ENCODE measurements around the gene TARM1. TPM values are rescaled to one million over a fixed set of nuclear protein-coding genes. Genes with fewer than 3 reads are reported as not detected.
A peak's percentile ranks its signal among the peaks of the same experiment; 100 is the strongest.
"Not testable (repeated sequence)": the region's sequence is repeated elsewhere in the genome, so short reads cannot be mapped to it uniquely, and the experiment has no call there.

TARM1 gene
- total and polyA plus RNA-seq, 2 donors, result 0.05 TPM; not detected in 1

GRCh38 chr19:54102421-54103169 lies 21.4 kb upstream of the TARM1 start, which contains the start of gene NDUFA3:
Gene NDUFA3, plus strand, starts transcription at chr19:54102855. Its CDS starts 24 bp downstream, at chr19:54102879.
- Histone ChIP-seq H3K9me3 (ENCODE audit: control insufficient read depth in 2 of 2, insufficient read depth in 1 of 2, low read length in 1 of 2) (no peaks in the 10 kb centered on the region), H3K4me3 (ENCODE audit: low read length in 2 of 2) (peak within 1 kb of the TSS; percentile 68 to 95), H3K36me3 (ENCODE audit: control insufficient read depth in 2 of 2, insufficient read depth in 2 of 2, low read length in 1 of 2) (peaks cover 14 to 23% of the 10 kb centered on the region in 2 donors), H3K27ac (ENCODE audit: low read depth in 1 of 2, low read length in 1 of 2) (peak within 1 kb of the TSS; percentile 64 to 77), H3K27me3 (ENCODE audit: control insufficient read depth in 2 of 2, insufficient read depth in 1 of 2, low read length in 1 of 2) (peaks cover 0 to 9% of the 10 kb centered on the region in 2 donors), H3K4me1 (ENCODE audit: control insufficient read depth in 2 of 2, insufficient read depth in 2 of 2, low read length in 2 of 2) (peaks cover 5 to 10% of the 10 kb centered on the region in 2 donors)
- peak; percentile 94 to 100 (median 99) for DNase-seq (ENCODE audit: low read depth in 6 of 9, low spot score in 9 of 9)
- WGBS, result 4% methylated on average over 54 of the region's 54 CpGs

DNA sequence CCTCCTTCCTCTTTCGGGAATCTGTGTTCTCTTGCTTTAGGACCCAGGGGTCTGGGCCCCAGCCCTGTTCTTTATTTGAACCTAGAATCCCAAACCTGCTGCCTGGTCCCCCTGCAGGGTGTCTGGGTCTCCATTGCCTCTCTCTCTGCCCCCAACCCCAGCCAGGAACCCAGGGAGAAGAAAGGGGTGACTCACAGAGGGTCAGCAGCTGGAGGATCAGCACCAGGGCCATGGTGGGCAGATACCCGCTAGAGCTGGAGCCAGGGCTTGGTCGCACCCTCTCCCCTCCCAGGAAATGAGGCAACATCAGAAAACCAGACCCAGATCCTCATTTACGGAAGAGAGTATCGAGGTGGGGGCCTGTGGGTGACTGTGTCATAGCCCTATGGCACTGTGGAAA lies 19.4 kb upstream of the TARM1 start, which contains the start of gene OSCAR:
Gene OSCAR, minus strand, starts transcription at position 243 of the 400 bp plus-strand sequence. Its CDS starts 11 bp downstream, at position 232.
- Histone ChIP-seq H3K4me1 (ENCODE audit: control insufficient read depth in 2 of 2, insufficient read depth in 2 of 2, low read length in 2 of 2) (peaks cover 8 to 13% of the 10 kb centered on the region in 2 donors), H3K9me3 (ENCODE audit: control insufficient read depth in 2 of 2, insufficient read depth in 1 of 2, low read length in 1 of 2) (no peaks in the 10 kb centered on the region), H3K36me3 (ENCODE audit: control insufficient read depth in 2 of 2, insufficient read depth in 2 of 2, low read length in 1 of 2) (peaks cover 1 to 3% of the 10 kb centered on the region in 2 donors), H3K27me3 (ENCODE audit: control insufficient read depth in 2 of 2, insufficient read depth in 1 of 2, low read length in 1 of 2) (peaks cover 11 to 29% of the 10 kb centered on the region in 2 donors), H3K4me3 (ENCODE audit: low read length in 2 of 2) (no peak within 1 kb of the TSS), H3K27ac (ENCODE audit: low read depth in 1 of 2, low read length in 1 of 2) (no peak within 1 kb of the TSS)
- WGBS, result 56% methylated on average over 5 of the region's 5 CpGs
- DNase-seq (ENCODE audit: low read depth in 6 of 9, low spot score in 9 of 9), result no peak

- 82% methylated on average over 9 of the region's 9 CpGs for whole genome bisulfite sequencing
- not testable (repeated sequence) for H3K4me3 ChIP-seq (ENCODE audit: low read length in 2 of 2); DNase-seq (ENCODE audit: low read depth in 6 of 9, low spot score in 9 of 9); H3K27ac ChIP-seq (ENCODE audit: low read depth in 1 of 2, low read length in 1 of 2); H3K9me3 ChIP-seq (ENCODE audit: control insufficient read depth in 2 of 2, insufficient read depth in 1 of 2, low read length in 1 of 2); H3K36me3 ChIP-seq (ENCODE audit: control insufficient read depth in 2 of 2, insufficient read depth in 2 of 2, low read length in 1 of 2)
- Histone ChIP-seq H3K4me1 (ENCODE audit: control insufficient read depth in 2 of 2, insufficient read depth in 2 of 2, low read length in 2 of 2) (peaks cover 9 to 14% of the 10 kb centered on the region in 2 donors), H3K27me3 (ENCODE audit: control insufficient read depth in 2 of 2, insufficient read depth in 1 of 2, low read length in 1 of 2) (peaks cover 18 to 36% of the 10 kb centered on the region in 2 donors)
Observed at GRCh38 chr19:54099903-54100255, 18.7 kb upstream of the TARM1 start.

- WGBS, result 95% methylated on average over 12 of the region's 12 CpGs
- peaks cover 9 to 14% of the 10 kb centered on the region in 2 donors for H3K4me1 ChIP-seq (ENCODE audit: control insufficient read depth in 2 of 2, insufficient read depth in 2 of 2, low read length in 2 of 2)
- no peaks in the 10 kb centered on the region for H3K9me3 ChIP-seq (ENCODE audit: control insufficient read depth in 2 of 2, insufficient read depth in 1 of 2, low read length in 1 of 2)
- no peak for DNase-seq (ENCODE audit: low read depth in 6 of 9, low spot score in 9 of 9)
- H3K27ac ChIP-seq (ENCODE audit: low read depth in 1 of 2, low read length in 1 of 2), result no peak overlapping the region
- no peak overlapping the region for H3K4me3 ChIP-seq (ENCODE audit: low read length in 2 of 2)
- H3K36me3 ChIP-seq (ENCODE audit: control insufficient read depth in 2 of 2, insufficient read depth in 2 of 2, low read length in 1 of 2), result no peaks in the 10 kb centered on the region
- peaks cover 20 to 41% of the 10 kb centered on the region in 2 donors for H3K27me3 ChIP-seq (ENCODE audit: control insufficient read depth in 2 of 2, insufficient read depth in 1 of 2, low read length in 1 of 2)
Observed at GRCh38 chr19:54099190-54099902, 18.2 kb upstream of the TARM1 start.

GRCh38 chr19:54096617-54097106 lies 15.5 kb upstream of the TARM1 start:
- Histone ChIP-seq H3K9me3 (ENCODE audit: control insufficient read depth in 2 of 2, insufficient read depth in 1 of 2, low read length in 1 of 2) (no peaks in the 10 kb centered on the region), H3K36me3 (ENCODE audit: control insufficient read depth in 2 of 2, insufficient read depth in 2 of 2, low read length in 1 of 2) (no peaks in the 10 kb centered on the region), H3K4me3 (ENCODE audit: low read length in 2 of 2) (no peak overlapping the region), H3K4me1 (ENCODE audit: control insufficient read depth in 2 of 2, insufficient read depth in 2 of 2, low read length in 2 of 2) (peaks cover 3 to 4% of the 10 kb centered on the region in 2 donors), H3K27ac (ENCODE audit: low read depth in 1 of 2, low read length in 1 of 2) (no peak overlapping the region), H3K27me3 (ENCODE audit: control insufficient read depth in 2 of 2, insufficient read depth in 1 of 2, low read length in 1 of 2) (peaks cover 20 to 43% of the 10 kb centered on the region in 2 donors)
- 19% methylated on average over 14 of the region's 14 CpGs for WGBS
- DNase-seq (ENCODE audit: low read depth in 6 of 9, low spot score in 9 of 9), result no peak

- Histone ChIP-seq H3K4me3 (ENCODE audit: low read length in 2 of 2) (peak overlapping the region in 1 of 2 donors; percentile 22), H3K27me3 (ENCODE audit: control insufficient read depth in 2 of 2, insufficient read depth in 1 of 2, low read length in 1 of 2) (peaks cover 20 to 43% of the 10 kb centered on the region in 2 donors)
- not testable (repeated sequence) for H3K4me1 ChIP-seq (ENCODE audit: control insufficient read depth in 2 of 2, insufficient read depth in 2 of 2, low read length in 2 of 2); H3K36me3 ChIP-seq (ENCODE audit: control insufficient read depth in 2 of 2, insufficient read depth in 2 of 2, low read length in 1 of 2); H3K27ac ChIP-seq (ENCODE audit: low read depth in 1 of 2, low read length in 1 of 2); DNase-seq (ENCODE audit: low read depth in 6 of 9, low spot score in 9 of 9); H3K9me3 ChIP-seq (ENCODE audit: control insufficient read depth in 2 of 2, insufficient read depth in 1 of 2, low read length in 1 of 2)
- 3% methylated on average over 46 of the region's 46 CpGs for WGBS
Observed at GRCh38 chr19:54095859-54096616, 14.9 kb upstream of the TARM1 start.

- 76% methylated on average over 22 of the region's 22 CpGs for WGBS
- no peak for DNase-seq (ENCODE audit: low read depth in 6 of 9, low spot score in 9 of 9)
- H3K9me3 ChIP-seq (ENCODE audit: control insufficient read depth in 2 of 2, insufficient read depth in 1 of 2, low read length in 1 of 2), result no peaks in the 10 kb centered on the region
- no peak overlapping the region for H3K27ac ChIP-seq (ENCODE audit: low read depth in 1 of 2, low read length in 1 of 2)
- H3K36me3 ChIP-seq (ENCODE audit: control insufficient read depth in 2 of 2, insufficient read depth in 2 of 2, low read length in 1 of 2), result no peaks in the 10 kb centered on the region
- H3K4me1 ChIP-seq (ENCODE audit: control insufficient read depth in 2 of 2, insufficient read depth in 2 of 2, low read length in 2 of 2), result peaks cover 3 to 4% of the 10 kb centered on the region in 2 donors
- H3K27me3 ChIP-seq (ENCODE audit: control insufficient read depth in 2 of 2, insufficient read depth in 1 of 2, low read length in 1 of 2), result peaks cover 20 to 40% of the 10 kb centered on the region in 2 donors
- peak overlapping the region in 1 of 2 donors; percentile 22 for H3K4me3 ChIP-seq (ENCODE audit: low read length in 2 of 2)
Observed at GRCh38 chr19:54095136-54095858, 14.1 kb upstream of the TARM1 start.

GRCh38 chr19:54094426-54095000 lies 13.3 kb upstream of the TARM1 start:
- no peak overlapping the region for H3K4me3 ChIP-seq (ENCODE audit: low read length in 2 of 2)
- 43% methylated on average over 17 of the region's 17 CpGs for WGBS
- no peaks in the 10 kb centered on the region for H3K9me3 ChIP-seq (ENCODE audit: control insufficient read depth in 2 of 2, insufficient read depth in 1 of 2, low read length in 1 of 2)

More at GRCh38 chr19:54094426-54095000, 13.3 kb upstream of the TARM1 start:
- H3K27me3 ChIP-seq (ENCODE audit: control insufficient read depth in 2 of 2, insufficient read depth in 1 of 2, low read length in 1 of 2), result peaks cover 20 to 41% of the 10 kb centered on the region in 2 donors
- H3K4me1 ChIP-seq (ENCODE audit: control insufficient read depth in 2 of 2, insufficient read depth in 2 of 2, low read length in 2 of 2), result peaks cover 3 to 4% of the 10 kb centered on the region in 2 donors
- no peak for DNase-seq (ENCODE audit: low read depth in 6 of 9, low spot score in 9 of 9)
- no peak overlapping the region for H3K27ac ChIP-seq (ENCODE audit: low read depth in 1 of 2, low read length in 1 of 2)
- H3K36me3 ChIP-seq (ENCODE audit: control insufficient read depth in 2 of 2, insufficient read depth in 2 of 2, low read length in 1 of 2), result no peaks in the 10 kb centered on the region
